GM21723 (cell line): ENCODE measurements around the gene GPR78.

ENCODE experiments used
- ATAC-seq: cut with Tn5 transposase; IDR thresholded peaks from one replicate; pipeline ENCODE4 v1.9.1; 2021; ENCODE audit warnings: mild to moderate bottlenecking, moderate library complexity; ENCODE audit not compliant: unreplicated experiment

The GPR78 gene

GRCh38 chr4:8585721-8586212 is 5.6 kb downstream of the GPR78 start:
- ATAC-seq: no peak

DNA sequence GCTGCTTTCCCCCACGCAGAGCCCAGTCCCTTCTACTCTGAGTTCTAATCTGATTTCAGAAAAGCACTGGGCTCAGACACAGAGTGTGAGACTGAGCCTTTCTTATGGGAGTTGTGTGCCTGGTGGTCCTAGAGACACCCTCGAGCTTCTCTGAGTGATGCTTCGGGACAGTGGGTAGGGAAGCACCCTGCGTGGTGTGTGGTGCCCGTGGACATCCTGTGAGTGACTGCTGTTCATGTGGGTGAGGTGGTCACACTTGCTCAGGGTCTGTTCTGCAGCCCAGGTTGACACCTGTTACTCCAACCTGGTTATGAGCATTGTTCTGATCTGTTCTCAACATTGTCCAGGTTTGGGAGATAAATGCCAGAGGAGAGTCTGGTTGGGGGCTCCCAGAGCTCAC is 6.1 kb downstream of the GPR78 start:
- no peak for ATAC-seq

DNA sequence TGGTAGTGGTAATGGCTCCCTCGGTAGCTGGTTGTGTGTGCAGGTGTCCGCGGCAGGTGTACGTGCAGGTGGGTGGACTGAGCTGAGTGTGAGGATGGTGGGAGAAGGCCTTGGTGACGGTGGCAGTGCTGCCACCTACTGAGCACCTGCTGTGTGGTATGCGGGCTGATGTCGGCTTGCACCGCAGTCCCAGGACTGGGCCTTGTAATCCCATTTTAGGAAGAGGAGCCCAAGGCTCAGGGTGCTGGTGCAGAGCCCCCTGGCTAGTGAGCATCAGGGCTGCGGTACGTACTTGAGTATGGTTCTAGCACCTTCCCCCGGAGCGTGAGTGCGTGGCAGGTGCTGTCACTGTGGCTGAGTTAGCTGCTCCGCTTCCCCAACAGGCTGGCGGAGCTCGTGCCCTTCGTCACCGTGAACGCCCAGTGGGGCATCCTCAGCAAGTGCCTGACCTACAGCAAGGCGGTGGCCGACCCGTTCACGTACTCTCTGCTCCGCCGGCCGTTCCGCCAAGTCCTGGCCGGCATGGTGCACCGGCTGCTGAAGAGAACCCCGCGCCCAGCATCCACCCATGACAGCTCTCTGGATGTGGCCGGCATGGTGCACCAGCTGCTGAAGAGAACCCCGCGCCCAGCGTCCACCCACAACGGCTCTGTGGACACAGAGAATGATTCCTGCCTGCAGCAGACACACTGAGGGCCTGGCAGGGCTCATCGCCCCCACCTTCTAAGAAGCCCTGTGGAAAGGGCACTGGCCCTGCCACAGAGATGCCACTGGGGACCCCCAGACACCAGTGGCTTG is 6.7 kb downstream of the GPR78 start:
- ATAC-seq: no peak

DNA sequence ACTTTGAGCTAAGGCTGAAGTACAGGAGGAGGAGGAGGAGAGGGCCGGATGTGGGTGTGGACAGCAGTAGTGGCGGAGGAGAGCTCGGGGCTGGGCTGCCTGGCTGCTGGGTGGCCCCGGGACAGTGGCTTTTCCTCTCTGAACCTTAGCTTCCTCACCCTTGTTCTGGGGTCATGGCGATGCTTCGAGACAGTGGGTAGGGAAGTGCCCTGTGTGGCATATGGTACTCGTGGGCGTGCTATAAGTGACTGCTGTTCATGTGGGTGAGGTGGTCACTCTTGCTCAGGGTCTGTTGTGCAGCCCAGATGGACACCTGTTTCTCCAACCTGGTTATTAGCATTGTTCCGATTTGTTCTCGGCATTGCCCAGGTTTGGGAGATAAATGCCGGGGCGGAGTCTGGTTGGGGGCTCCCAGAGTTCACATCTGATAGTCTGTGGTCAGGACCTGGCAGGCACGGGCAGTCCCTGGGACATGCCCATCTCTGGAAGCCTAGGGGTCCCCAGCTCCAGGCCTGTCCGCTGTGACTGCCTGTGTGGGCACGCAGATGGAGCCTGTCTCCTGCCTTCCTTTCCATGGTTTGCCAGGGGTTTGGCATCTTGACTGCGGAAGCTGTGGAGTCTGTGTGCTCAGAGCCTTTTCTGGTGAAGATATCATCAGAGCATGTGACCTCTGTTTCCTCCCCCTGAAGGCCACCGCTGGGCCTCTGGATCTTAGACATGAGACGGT is 7.4 kb downstream of the GPR78 start:
- ATAC-seq: no peak

DNA sequence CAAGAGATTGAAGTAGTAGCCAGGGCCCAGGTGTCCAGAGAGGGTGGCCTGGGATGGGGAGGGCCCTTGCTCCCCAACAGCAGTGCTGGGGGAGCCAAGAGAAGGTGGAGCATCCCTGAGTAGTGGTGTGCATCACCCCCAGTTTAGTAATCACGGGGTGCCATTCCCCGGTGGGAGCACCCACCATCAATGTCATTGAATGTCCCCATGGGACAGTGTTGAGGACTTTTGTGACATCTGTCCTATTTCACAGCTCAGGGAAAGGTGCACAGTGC is 7.9 kb downstream of the GPR78 start:
- ATAC-seq: no peak

GRCh38 chr4:8589336-8589735 is 9.1 kb downstream of the GPR78 start:
- ATAC-seq: no peak

DNA sequence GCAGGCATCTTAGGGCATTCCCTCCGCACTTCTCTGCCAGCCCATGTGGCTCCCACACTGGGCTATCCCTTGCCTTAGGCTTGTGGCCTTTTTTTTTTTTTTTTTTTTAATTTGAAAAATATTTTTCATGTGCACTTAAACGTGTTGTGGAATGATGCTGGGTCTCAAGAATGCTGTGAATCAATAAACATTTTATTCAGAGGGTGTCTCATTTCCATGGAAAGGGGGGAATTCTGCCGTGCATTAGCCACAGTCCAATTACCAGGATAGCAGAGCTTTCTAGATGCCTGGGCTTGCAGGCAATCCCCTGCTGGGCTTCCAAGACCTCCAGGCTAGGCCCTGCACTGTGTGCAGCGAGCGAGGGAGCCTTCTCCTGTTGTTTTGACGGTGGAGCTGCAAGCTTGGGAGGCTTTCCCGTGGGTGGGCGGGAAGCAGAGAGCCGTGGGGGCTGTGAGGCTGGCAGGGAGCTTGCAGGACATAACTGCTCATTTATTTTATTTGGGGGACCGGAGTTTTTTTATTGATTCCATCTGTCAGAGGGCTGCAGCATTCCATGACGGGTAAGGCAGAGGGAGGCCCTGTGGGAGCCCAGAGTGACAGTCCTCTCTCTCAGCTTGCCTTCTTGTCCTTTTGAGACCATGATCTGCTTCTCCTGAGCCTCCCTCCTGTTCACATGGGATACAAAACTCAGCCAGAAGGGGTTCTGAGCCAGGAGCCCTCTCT is 9.8 kb downstream of the GPR78 start:
- no peak for ATAC-seq

GRCh38 chr4:8590546-8590880 is 10.3 kb downstream of the GPR78 start:
- no peak for ATAC-seq

GRCh38 chr4:8591114-8591513 is 10.9 kb downstream of the GPR78 start:
- ATAC-seq: no peak

DNA sequence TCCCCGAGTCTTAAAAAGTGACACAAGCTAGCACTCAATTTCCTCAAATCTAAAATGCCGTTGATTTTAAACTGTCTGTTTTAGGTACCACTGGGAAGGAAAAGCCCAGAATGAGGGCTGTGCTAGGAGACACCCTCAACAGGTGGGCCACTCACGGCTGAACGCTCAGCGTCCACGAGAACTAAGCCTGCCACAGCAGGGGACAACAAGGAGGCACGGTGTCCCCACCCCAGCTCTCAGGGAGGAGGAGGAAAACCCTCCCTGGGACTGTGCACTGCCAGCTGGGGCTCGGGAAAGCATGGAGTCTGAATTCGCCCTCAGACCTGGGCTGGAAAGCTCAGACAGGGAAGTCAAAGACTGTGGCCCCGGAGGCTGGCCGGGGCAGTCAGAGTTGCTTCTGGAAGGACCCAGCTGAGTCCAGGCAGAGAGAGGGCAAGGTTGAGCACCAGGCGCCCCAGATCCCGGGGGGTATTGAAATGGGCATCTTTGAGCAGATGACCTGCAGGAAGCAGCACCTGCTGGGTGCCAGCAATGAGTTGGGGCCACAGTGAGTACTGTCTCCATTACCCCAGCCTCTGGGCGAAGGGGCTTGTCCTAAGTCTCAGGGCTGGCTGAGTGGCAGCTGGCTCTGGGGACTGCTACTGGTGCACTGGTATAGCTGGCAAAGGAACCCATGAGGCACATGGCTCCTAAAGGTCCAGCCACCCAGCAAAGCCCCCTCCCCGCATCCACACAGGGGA is 11.6 kb downstream of the GPR78 start:
- ATAC-seq: no peak

DNA sequence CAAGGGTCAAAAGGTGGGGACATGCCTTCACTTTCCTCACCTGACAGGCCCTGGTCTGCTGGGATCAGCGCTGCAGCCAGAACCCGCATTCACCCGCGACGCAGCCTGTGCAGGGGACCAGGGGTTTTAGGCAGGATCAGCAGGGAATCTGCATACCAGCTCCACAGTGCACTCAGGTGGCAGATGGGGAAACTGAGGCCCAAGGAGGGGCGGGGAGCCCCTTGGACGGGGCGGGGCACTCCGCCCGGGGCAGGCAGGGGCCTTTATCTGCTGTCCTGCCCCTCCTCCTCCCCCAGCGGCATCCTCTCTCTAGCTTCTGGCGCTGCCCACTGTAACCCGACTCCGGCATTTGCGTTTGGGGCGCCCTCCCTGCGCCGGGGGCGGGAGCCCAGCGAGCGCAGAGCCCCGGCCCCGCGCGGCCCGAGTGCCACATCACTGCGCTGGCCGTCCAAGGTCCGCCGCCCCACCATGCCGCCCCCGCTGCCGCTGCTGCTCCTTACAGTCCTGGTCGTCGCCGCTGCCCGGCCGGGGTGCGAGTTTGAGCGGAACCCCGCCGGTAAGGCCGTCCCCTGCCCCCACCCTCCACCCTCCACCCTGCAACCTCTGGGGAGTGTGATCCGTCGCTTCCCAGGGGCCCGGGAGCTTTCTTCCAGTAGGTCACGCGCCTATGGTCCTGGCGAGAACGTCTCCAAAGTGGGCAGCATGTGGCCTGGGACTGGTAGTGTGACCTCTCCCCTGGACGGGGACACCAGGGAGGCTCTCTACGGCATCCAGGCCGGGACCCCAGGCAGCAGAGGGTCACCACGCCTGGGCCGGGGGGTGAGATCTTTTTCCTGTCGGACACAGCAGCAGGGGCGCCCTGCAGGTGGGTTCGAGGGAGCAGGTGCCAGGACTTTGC is 12.4 kb downstream of the GPR78 start, which contains the start of gene CPZ:
Gene CPZ, plus strand, starts transcription at position 400 of the 898 bp plus-strand sequence. Its CDS starts 69 bp downstream, at position 469.
- no peak for ATAC-seq

DNA sequence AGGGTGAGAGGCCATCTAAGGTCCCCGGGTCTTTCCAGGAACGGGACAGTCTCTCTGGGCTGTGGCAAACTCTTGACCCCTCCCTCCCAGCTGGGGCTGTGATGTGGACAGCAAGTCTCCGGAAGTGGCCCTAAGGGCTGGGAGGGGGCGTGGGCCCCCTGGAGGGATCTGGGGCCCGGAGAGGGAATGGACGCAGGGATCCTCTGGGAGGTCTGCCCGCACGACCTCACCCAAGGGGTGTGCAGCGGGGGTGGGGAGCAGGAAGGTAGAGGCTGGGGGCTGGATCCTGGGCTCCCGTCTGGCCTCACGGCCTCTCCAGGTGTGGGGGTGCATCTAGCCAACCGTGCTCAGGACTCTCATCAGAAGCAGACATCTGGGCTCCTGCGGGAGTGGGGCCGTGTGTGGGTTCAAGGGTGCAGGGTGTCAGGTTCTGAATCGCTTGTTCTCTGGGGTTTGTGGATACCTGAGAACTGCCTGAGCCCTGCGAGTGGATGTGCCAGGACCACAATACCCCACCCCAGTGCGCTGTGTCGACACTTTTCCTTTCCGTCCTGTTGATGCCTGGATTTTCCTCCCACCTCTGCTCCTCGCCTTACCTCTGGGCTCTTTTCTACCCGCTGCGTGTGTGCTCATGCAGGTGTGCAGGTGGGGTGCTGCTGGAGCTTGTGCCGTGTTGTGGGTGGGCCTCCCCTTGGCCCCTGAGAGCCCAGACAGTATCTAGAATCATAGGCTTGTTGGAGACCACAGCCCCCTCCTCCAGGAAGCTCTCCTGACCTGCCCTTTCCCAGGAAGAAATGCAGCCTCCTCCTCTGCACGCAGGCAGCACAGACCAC is 13.3 kb downstream of the GPR78 start:
- no peak for ATAC-seq

GRCh38 chr4:8594097-8595038 is 14.2 kb downstream of the GPR78 start:
- no peak for ATAC-seq

GRCh38 chr4:8595237-8596087 is 15.3 kb downstream of the GPR78 start:
- no peak for ATAC-seq

- no peak for ATAC-seq
These were observed 16.7 kb downstream of the GPR78 start for GRCh38 chr4:8596891-8597290.

- no peak for ATAC-seq
These were observed 17.1 kb downstream of the GPR78 start for GRCh38 chr4:8597319-8597718.

DNA sequence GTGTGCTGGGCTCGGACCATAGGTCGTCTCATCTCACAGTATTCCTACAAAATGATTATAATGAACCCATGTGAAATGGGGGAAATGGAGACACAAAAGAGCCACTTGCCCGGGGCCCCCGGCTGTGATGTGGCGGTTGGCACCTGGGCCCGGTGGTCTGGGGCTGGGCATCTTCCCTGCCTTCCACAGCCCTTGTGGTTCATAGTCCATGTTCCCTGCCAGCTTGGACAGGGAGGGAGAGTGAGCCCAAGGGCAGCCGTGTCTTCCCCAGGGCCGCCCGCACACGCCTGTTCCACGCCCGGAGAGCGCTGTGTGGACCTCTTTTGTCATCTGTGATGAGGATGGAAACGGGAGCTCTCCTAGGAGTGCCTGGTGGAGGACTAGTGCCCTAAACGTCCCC is 17.6 kb downstream of the GPR78 start:
- ATAC-seq: no peak
